K562 (cell line): Measurements from ENCODE around the gene NRTN. TPM values are rescaled to one million over a fixed set of nuclear protein-coding genes. Genes with fewer than 3 reads are reported as not detected.

Experiments
- ARID3B ChIP-seq: fragments of 250-450 bp; sonication (Bioruptor Pico); IDR thresholded peaks from 2 replicates; pipeline ENCODE4 v1.4.0; 2020; ENCODE audit warnings: borderline replicate concordance
- CREB3L1 ChIP-seq: fragments of 450-650 bp; IDR thresholded peaks from 2 replicates; pipeline ENCODE4 v1.6.1; 2014; ENCODE audit warnings: low read depth, mild to moderate bottlenecking, moderate library complexity, borderline replicate concordance
- FOXA1 ChIP-seq: fragments of 450-650 bp; IDR thresholded peaks from 2 replicates; pipeline ENCODE4 v1.6.1; 2016; ENCODE audit warnings: mild to moderate bottlenecking, borderline replicate concordance
- FOXJ2 ChIP-seq: fragments of 200-800 bp; sonication (Bioruptor generic); IDR thresholded peaks from 2 replicates; pipeline ENCODE4 v1.6.1; 2016; ENCODE audit warnings: missing genetic modification characterization, missing compliant biosample characterization
- HDAC8 ChIP-seq: fragments of 450-650 bp; IDR thresholded peaks from 2 replicates; pipeline ENCODE4 v1.6.1; 2016; ENCODE audit warnings: mild to moderate bottlenecking, missing genetic modification characterization, moderate library complexity, missing compliant biosample characterization
- MEIS2 ChIP-seq: fragments of 450-650 bp; IDR thresholded peaks from 2 replicates; pipeline ENCODE4 v1.6.1; 2014; ENCODE audit warnings: mild to moderate bottlenecking; ENCODE audit not compliant: partially characterized antibody
- RREB1 ChIP-seq: fragments of 250-450 bp; sonication (Bioruptor Pico); IDR thresholded peaks from 2 replicates; pipeline ENCODE4 v1.4.0; 2020
- ZNF507 ChIP-seq: conservative IDR thresholded peaks from 2 replicates; pipeline ENCODE4 v1.6.1; 2017; ENCODE audit warnings: missing genetic modification characterization, missing compliant biosample characterization
- polyA plus RNA-seq, 8 experiments: library from polyadenylated mRNA; depleted of rRNA in 4 of 8; stranded (reverse) in 5 of 8; unstranded in 3 of 8; fragments of >200 nt; fragmentation: Nextera tagmentation in 2 of 8; fragmentation: Illumina TruSeq in 1 of 8; extraction: Ambion mirVana in 2 of 8; extraction: Trizol in 1 of 8; gene quantifications; 2 replicates each; pipeline versions ENCODE4 v1.2.1 to v1.2.3, GENCODE V29; 2011 to 2014; ENCODE audit warnings: inconsistent platforms in 1 of 8, missing spikeins in 1 of 8
- total RNA-seq, 7 experiments: library from RNA; depleted of rRNA in 6 of 7; stranded (reverse); fragments of >200 nt in 6 of 7; fragmentation: Illumina TruSeq in 2 of 7; extraction: Trizol in 2 of 7; gene quantifications; 2 replicates each; pipeline versions ENCODE4 v1.2.1 to v1.2.3, GENCODE V29; 2011 to 2021; ENCODE audit warnings: low replicate concordance in 1 of 7

Gene NRTN
- total and polyA plus RNA-seq, 9 of the 15 experiments (the other 6 are each of a cell fraction or from before 2014, with no cell fraction given) = 0.62 to 8.1 (median 1.6) TPM; not detected in 2

GRCh38 chr19:5831159-5831558 is 26.3 kb downstream of the NRTN start (continued):
- TF ChIP-seq ARID3B (no peak), CREB3L1 (no peak), ZNF507 (no peak), FOXJ2 (tag) (no peak), HDAC8 (tag) (no peak), RREB1 (CRISPR knock-in tag) (no peak), FOXA1 (no peak), MEIS2 (no peak)
